Activated naive CD8-positive, alpha-beta T cell treated with anti-CD3 and anti-CD28 coated beads, Interleukin-2, amount 50 U/mL, for 16 hours (primary cell): ENCODE measurements around the gene PSORS1C1.
"Not testable (repeated sequence)": the region's sequence is repeated elsewhere in the genome, so short reads cannot be mapped to it uniquely, and the experiment has no call there.

Experiments used
- DNase-seq: peaks from one replicate; pipeline ENCODE4 v3.0.0-alpha.2; 2020; ENCODE audit warnings: low read depth, low spot score

The PSORS1C1 gene

GRCh38 chr6:31174378-31174777 is 59.8 kb downstream of the PSORS1C1 start:
- DNase-seq: no peak

- DNase-seq: no peak
Observed at GRCh38 chr6:31175971-31176370, 61.4 kb downstream of the PSORS1C1 start.

DNA sequence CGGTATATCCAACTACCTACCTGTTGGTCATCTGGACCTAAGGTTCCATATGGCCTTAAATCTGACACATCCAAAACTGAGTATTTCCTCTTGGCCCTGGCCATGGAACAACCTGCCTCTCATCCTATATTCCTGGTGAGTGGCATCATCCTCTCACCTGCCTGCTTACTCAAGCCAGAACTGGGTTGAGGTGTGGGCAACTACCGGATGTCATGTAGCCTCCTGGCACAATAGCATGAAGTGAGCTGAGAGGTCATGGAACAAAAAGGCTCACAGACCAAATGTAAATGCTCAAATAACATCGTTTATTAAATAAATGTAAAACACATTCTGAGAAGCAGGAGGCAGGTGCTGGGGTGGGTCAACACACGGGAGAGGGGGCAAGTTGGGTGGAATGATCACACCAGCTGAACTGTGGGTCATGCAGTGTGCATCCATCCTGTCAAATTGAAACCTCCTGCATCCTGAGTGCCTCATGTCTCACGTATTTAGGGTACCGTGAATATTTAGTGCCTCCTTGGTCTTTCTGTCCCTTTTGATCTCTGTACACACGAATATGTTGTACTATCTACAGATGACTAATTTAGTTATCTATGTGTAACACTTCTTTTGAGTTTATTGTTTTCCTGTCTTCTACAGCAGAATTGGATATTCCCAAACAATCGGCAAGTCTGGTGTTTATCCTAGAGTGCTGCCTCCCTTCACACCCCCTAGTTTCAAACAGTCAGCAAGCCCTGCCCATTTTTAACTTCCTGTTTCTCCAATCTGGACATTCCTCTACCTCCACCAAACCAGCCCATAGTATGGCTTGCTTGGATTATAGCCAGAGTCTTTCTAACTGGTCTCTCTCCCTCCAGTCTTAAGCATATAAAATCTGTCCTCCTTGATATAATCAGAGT is 63.8 kb downstream of the PSORS1C1 start:
- DNase-seq: no peak

- no peak for DNase-seq
Observed at GRCh38 chr6:31179042-31179386, 64.4 kb downstream of the PSORS1C1 start.

- DNase-seq: no peak
Observed at GRCh38 chr6:31179896-31180295, 65.3 kb downstream of the PSORS1C1 start.

- peak; percentile 54 for DNase-seq
Observed at GRCh38 chr6:31180500-31180899, 65.9 kb downstream of the PSORS1C1 start.

DNA sequence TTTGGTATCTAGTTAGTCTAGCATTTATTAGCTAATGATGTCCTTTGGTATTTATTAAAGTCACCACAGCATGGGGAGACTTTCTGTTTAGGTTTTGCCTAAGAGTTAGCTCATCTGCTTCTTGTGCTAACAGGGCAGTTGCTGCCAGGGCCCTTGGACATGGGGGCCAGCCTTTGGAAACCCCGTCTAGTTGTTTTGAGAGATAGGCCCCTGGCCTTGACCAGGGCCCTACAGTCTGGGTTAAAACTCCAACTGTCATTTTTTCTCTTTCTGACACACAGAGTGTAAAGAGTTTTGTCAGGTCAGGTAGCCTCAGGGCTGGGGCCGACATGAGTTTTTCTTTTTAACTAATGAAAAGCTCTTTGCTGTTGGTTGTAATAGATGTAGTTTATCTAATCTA is 68.7 kb downstream of the PSORS1C1 start:
- DNase-seq: not testable (repeated sequence)

GRCh38 chr6:31183859-31184258 is 69.3 kb downstream of the PSORS1C1 start:
- DNase-seq: not testable (repeated sequence)

- DNase-seq: not testable (repeated sequence)
Observed at GRCh38 chr6:31185695-31186051, 71.1 kb downstream of the PSORS1C1 start.

- no peak for DNase-seq
Observed at GRCh38 chr6:31186052-31186734, 71.6 kb downstream of the PSORS1C1 start.

DNA sequence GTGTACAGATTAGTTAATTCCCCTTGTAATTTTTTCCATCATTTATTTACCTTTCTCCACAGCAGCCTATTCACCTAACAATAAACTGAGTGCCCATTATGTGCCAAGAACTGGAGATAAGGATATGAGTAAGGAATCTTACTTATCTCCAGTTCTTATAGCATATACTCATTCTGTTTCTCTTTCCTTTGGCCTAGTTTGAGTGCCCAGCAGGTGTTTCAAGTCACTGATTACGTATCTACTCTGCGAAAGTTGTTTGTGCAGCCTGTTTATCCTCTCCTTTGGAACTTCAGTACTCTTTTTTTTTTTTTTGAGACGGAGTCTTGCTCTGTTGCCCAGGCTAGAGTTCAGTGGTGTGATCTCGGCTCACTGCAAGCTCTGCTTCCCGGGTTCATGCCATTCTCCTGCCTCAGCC is 73.2 kb downstream of the PSORS1C1 start:
- no peak for DNase-seq

- DNase-seq: not testable (repeated sequence)
Observed at GRCh38 chr6:31189223-31189622, 74.6 kb downstream of the PSORS1C1 start.
